Liver (tissue), 9 donors: Measurements from ENCODE around the gene KRTAP10-5. TPM values are rescaled to one million over a fixed set of nuclear protein-coding genes. Genes with fewer than 3 reads are reported as not detected.
"Not testable (repeated sequence)": the region's sequence is repeated elsewhere in the genome, so short reads cannot be mapped to it uniquely, and the experiment has no call there.

Experiments used
- DNase-seq: peaks from one replicate; pipeline ENCODE4 v3.0.0-alpha.2; 2017; ENCODE audit warnings: low spot score
- H3K27ac ChIP-seq, 2 donors: one replicate each; pipeline ENCODE4 v1.7.0; 2013; ENCODE audit warnings: inconsistent platforms in 2 of 2, low read length in 2 of 2, control low read depth in 1 of 2, low read depth in 1 of 2, mild to moderate bottlenecking in 1 of 2
- H3K27me3 ChIP-seq, 4 donors: one replicate each; pipeline versions ENCODE4 v1.6.1 to v1.7.0; 2013; ENCODE audit warnings: low read length in 3 of 4, inconsistent platforms in 1 of 4, mild to moderate bottlenecking in 1 of 4, moderate library complexity in 1 of 4; ENCODE audit not compliant: control insufficient read depth in 4 of 4, insufficient read depth in 4 of 4
- H3K36me3 ChIP-seq, 4 donors: one replicate each; pipeline versions ENCODE4 v1.6.1 to v1.7.0; 2013; ENCODE audit warnings: low read length in 3 of 4, mild to moderate bottlenecking in 3 of 4, low read depth in 1 of 4, moderate library complexity in 1 of 4; ENCODE audit not compliant: control insufficient read depth in 4 of 4, insufficient read depth in 3 of 4
- H3K4me1 ChIP-seq, 4 donors: one replicate each; pipeline versions ENCODE4 v1.6.1 to v1.7.0; 2013; ENCODE audit warnings: low read length in 3 of 4, mild to moderate bottlenecking in 3 of 4, moderate library complexity in 1 of 4; ENCODE audit not compliant: control insufficient read depth in 4 of 4, insufficient read depth in 4 of 4
- H3K4me3 ChIP-seq, 3 donors: one replicate each; pipeline versions ENCODE4 v1.6.1 to v1.7.0; 2013; ENCODE audit warnings: low read length in 3 of 3, control low read depth in 1 of 3, low read depth in 1 of 3, mild to moderate bottlenecking in 1 of 3
- H3K9ac ChIP-seq, 2 donors: one replicate each; pipeline ENCODE4 v1.7.0; 2013; ENCODE audit warnings: low read length in 2 of 2, mild to moderate bottlenecking in 2 of 2, moderate library complexity in 2 of 2, control low read depth in 1 of 2, low read depth in 1 of 2
- H3K9me3 ChIP-seq, 4 donors: one replicate each; pipeline versions ENCODE4 v1.6.1 to v1.7.0; 2013; ENCODE audit warnings: low read length in 3 of 4; ENCODE audit not compliant: control insufficient read depth in 4 of 4
- ATF3 ChIP-seq: IDR thresholded peaks from 2 replicates; pipeline ENCODE4 v1.6.1; 2016; ENCODE audit warnings: antibody characterized with exemption
- CTCF ChIP-seq: fragments of 150-350 bp; IDR thresholded peaks from 2 replicates; pipeline ENCODE4 v1.5.1; 2017; ENCODE audit warnings: improper control_type of control experiment, low read depth, low read length; ENCODE audit not compliant: missing input control
- EGR1 ChIP-seq, 2 donors: IDR thresholded peaks; 2 replicates each; pipeline ENCODE4 v1.6.1; 2016 to 2018; ENCODE audit warnings: antibody characterized with exemption in 2 of 2, low read depth in 2 of 2
- FOXA1 ChIP-seq: IDR thresholded peaks from 2 replicates; pipeline ENCODE4 v1.6.1; 2016; ENCODE audit warnings: antibody characterized with exemption
- FOXA2 ChIP-seq: IDR thresholded peaks from 2 replicates; pipeline ENCODE4 v1.6.1; 2016; ENCODE audit warnings: antibody characterized with exemption
- GABPA ChIP-seq, 2 donors: IDR thresholded peaks in 1 of 2; conservative IDR thresholded peaks in 1 of 2; 2 replicates each; pipeline ENCODE4 v1.6.1; 2016; ENCODE audit warnings: antibody characterized with exemption in 2 of 2, mild to moderate bottlenecking in 1 of 2, moderate library complexity in 1 of 2
- HNF4A ChIP-seq, 2 donors: conservative IDR thresholded peaks; 2 replicates each; pipeline ENCODE4 v1.6.1; 2016; ENCODE audit warnings: antibody characterized with exemption in 2 of 2, mild to moderate bottlenecking in 2 of 2
- HNF4G ChIP-seq: IDR thresholded peaks from 2 replicates; pipeline ENCODE4 v1.6.1; 2016; ENCODE audit warnings: antibody characterized with exemption
- JUND ChIP-seq, 2 donors: IDR thresholded peaks; 2 replicates each; pipeline ENCODE4 v1.6.1; 2016; ENCODE audit warnings: antibody characterized with exemption in 2 of 2
- NR2F2 ChIP-seq: IDR thresholded peaks from 2 replicates; pipeline ENCODE4 v1.6.1; 2016; ENCODE audit warnings: antibody characterized with exemption
- RXRA ChIP-seq, 2 donors: IDR thresholded peaks; 2 replicates each; pipeline ENCODE4 v1.6.1; 2017 to 2018; ENCODE audit warnings: antibody characterized with exemption in 2 of 2, mild to moderate bottlenecking in 1 of 2
- SP1 ChIP-seq: IDR thresholded peaks from 2 replicates; pipeline ENCODE4 v1.6.1; 2018; ENCODE audit warnings: antibody characterized with exemption, mild to moderate bottlenecking
- TAF1 ChIP-seq: conservative IDR thresholded peaks from 2 replicates; pipeline ENCODE4 v1.6.1; 2016; ENCODE audit warnings: antibody characterized with exemption, mild to moderate bottlenecking
- YY1 ChIP-seq: IDR thresholded peaks from 2 replicates; pipeline ENCODE4 v1.6.1; 2016; ENCODE audit warnings: antibody characterized with exemption, mild to moderate bottlenecking
- WGBS: extraction: QIAGEN DNeasy Blood & Tissue Kit; methylation state at CpG from one replicate; pipeline ENCODE4 v1.1.7; 2013; 5-methylcytosine and 5-hydroxymethylcytosine counted together
- polyA plus RNA-seq, 2 donors: library from polyadenylated mRNA; stranded (reverse) in 1 of 2; unstranded in 1 of 2; fragments of 200-250 nt in 1 of 2; fragments of >200 nt in 1 of 2; fragmentation: Nextera tagmentation in 1 of 2; extraction: Ambion mirVana in 1 of 2; gene quantifications; one replicate each; pipeline versions ENCODE4 v1.2.1 to v1.2.3, GENCODE V29; 2013 to 2015
- total RNA-seq, 2 donors: library from RNA; depleted of rRNA; stranded (reverse); fragments of >200 nt; gene quantifications; one replicate each; pipeline ENCODE4 v1.2.3, GENCODE V29; 2014
- TF ChIP-seq, protein P1 (sequence below): IDR thresholded peaks from 2 replicates; pipeline ENCODE4 v1.6.1; 2016; ENCODE audit warnings: antibody characterized with exemption
- TF ChIP-seq, protein P2 (sequence below): IDR thresholded peaks from 2 replicates; pipeline ENCODE4 v1.6.1; 2016; ENCODE audit warnings: antibody characterized with exemption
- TF ChIP-seq, protein P3 (sequence below): IDR thresholded peaks from 2 replicates; pipeline ENCODE4 v1.6.1; 2016; ENCODE audit warnings: antibody characterized with exemption, mild to moderate bottlenecking
- donor health status: healthy.
- donor health status: healthy.
- donor health status: healthy.
- donor health status: healthy.
- donor health status: healthy.

Gene KRTAP10-5
- total and polyA plus RNA-seq, 4 donors = not detected

GRCh38 chr21:44611551-44611950, 31.1 kb upstream of the KRTAP10-5 start:
- no peak for DNase-seq
- WGBS = 82% methylated on average over 4 of the region's 4 CpGs
- Histone ChIP-seq H3K4me1 (no peaks in the 10 kb centered on the region), H3K9ac (no peak overlapping the region), H3K36me3 (no peaks in the 10 kb centered on the region), H3K4me3 (no peak overlapping the region), H3K27me3 (no peaks in the 10 kb centered on the region), H3K27ac (no peak overlapping the region), H3K9me3 (peaks cover 0 to 11% (median 1%) of the 10 kb centered on the region in 4 donors)
- TF ChIP-seq, protein P1, sequence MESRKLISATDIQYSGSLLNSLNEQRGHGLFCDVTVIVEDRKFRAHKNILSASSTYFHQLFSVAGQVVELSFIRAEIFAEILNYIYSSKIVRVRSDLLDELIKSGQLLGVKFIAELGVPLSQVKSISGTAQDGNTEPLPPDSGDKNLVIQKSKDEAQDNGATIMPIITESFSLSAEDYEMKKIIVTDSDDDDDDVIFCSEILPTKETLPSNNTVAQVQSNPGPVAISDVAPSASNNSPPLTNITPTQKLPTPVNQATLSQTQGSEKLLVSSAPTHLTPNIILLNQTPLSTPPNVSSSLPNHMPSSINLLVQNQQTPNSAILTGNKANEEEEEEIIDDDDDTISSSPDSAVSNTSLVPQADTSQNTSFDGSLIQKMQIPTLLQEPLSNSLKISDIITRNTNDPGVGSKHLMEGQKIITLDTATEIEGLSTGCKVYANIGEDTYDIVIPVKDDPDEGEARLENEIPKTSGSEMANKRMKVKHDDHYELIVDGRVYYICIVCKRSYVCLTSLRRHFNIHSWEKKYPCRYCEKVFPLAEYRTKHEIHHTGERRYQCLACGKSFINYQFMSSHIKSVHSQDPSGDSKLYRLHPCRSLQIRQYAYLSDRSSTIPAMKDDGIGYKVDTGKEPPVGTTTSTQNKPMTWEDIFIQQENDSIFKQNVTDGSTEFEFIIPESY = no peak
- no peak for TF ChIP-seq FOXA2
- TF ChIP-seq YY1 = no peak
- no peak for TF ChIP-seq HNF4A (conservative IDR thresholded peaks at IDR 0.05)

DNA sequence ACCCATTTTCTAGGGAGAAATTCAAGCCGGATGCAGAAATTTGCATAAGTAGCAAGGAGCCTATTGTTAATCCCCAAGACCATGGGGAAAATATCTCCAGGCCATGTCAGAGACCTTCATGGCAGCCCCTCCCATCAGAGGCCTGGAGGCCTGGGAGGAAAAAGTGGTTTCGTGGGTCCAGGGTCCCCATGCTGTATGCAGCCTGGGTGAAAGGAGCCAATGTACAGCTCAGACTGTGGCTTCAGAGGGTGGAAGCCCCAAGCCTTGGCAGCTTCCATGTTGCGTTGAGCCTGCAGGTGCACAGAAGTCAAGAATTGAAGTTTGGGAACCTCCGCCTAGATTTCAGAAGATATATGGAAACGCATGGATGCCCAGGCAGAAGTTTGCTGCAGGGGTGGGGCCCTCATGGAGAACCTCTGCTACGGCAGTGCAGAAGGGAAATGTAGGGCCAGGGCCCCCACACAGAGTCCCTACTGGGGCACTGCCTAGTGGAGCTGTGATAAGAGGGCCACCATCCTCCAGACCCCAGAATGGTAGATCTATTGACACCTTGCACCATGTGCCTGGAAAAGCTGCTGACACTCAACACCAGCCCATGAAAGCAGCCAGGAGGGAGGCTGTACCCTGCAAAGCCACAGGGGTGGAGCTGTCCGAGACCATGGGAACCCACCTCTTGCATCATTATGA, 29.9 kb upstream of the KRTAP10-5 start:
- not testable (repeated sequence) for DNase-seq, H3K36me3 ChIP-seq, H3K27me3 ChIP-seq, H3K27ac ChIP-seq, H3K9ac ChIP-seq, H3K4me3 ChIP-seq, H3K4me1 ChIP-seq
- peaks cover 0 to 11% (median 1%) of the 10 kb centered on the region in 4 donors for H3K9me3 ChIP-seq
- WGBS = 92% methylated on average over 7 of the region's 7 CpGs

- TF ChIP-seq, protein P2, sequence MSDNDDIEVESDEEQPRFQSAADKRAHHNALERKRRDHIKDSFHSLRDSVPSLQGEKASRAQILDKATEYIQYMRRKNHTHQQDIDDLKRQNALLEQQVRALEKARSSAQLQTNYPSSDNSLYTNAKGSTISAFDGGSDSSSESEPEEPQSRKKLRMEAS = no peak
- no peak for TF ChIP-seq SP1
- TF ChIP-seq HNF4G = no peak
- TF ChIP-seq GABPA (IDR thresholded peaks at IDR 0.05 in 1 of 2, conservative IDR thresholded peaks at IDR 0.05 in 1 of 2) = no peak
- TF ChIP-seq, protein P1 = no peak
- no peak for TF ChIP-seq FOXA1
- TF ChIP-seq, protein P3, sequence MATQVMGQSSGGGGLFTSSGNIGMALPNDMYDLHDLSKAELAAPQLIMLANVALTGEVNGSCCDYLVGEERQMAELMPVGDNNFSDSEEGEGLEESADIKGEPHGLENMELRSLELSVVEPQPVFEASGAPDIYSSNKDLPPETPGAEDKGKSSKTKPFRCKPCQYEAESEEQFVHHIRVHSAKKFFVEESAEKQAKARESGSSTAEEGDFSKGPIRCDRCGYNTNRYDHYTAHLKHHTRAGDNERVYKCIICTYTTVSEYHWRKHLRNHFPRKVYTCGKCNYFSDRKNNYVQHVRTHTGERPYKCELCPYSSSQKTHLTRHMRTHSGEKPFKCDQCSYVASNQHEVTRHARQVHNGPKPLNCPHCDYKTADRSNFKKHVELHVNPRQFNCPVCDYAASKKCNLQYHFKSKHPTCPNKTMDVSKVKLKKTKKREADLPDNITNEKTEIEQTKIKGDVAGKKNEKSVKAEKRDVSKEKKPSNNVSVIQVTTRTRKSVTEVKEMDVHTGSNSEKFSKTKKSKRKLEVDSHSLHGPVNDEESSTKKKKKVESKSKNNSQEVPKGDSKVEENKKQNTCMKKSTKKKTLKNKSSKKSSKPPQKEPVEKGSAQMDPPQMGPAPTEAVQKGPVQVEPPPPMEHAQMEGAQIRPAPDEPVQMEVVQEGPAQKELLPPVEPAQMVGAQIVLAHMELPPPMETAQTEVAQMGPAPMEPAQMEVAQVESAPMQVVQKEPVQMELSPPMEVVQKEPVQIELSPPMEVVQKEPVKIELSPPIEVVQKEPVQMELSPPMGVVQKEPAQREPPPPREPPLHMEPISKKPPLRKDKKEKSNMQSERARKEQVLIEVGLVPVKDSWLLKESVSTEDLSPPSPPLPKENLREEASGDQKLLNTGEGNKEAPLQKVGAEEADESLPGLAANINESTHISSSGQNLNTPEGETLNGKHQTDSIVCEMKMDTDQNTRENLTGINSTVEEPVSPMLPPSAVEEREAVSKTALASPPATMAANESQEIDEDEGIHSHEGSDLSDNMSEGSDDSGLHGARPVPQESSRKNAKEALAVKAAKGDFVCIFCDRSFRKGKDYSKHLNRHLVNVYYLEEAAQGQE = no peak
- TF ChIP-seq JUND (IDR thresholded peaks at IDR 0.05) = no peak
- no peak for TF ChIP-seq EGR1 (IDR thresholded peaks at IDR 0.05; ENCODE audit: low read depth in 2 of 2)
- no peak for TF ChIP-seq ATF3
- no peak for TF ChIP-seq RXRA (IDR thresholded peaks at IDR 0.05)
- no peak for TF ChIP-seq CTCF
- TF ChIP-seq FOXA2 = no peak
- TF ChIP-seq YY1 = no peak
- TF ChIP-seq HNF4A (conservative IDR thresholded peaks at IDR 0.05) = no peak
- TF ChIP-seq TAF1 = no peak
- TF ChIP-seq NR2F2 = no peak
- Histone ChIP-seq H3K4me3 (no peak overlapping the region), H3K36me3 (no peaks in the 10 kb centered on the region), H3K27ac (no peak overlapping the region), H3K9me3 (peaks cover 1 to 15% (median 4%) of the 10 kb centered on the region in 4 donors), H3K4me1 (no peaks in the 10 kb centered on the region), H3K9ac (no peak overlapping the region), H3K27me3 (no peaks in the 10 kb centered on the region)
- DNase-seq = no peak
Measured at GRCh38 chr21:44609193-44609592, 28.8 kb upstream of the KRTAP10-5 start.
